ENCODE results near the gene SORL1. TPM values are rescaled to one million over a fixed set of nuclear protein-coding genes. Genes with fewer than 3 reads are reported as not detected.

SORL1 gene
- total and polyA plus RNA-seq, 2 of the 13 experiments (the other 11 are each of a cell fraction or from before 2014, with no cell fraction given) = 21.3 to 148 TPM

GRCh38 chr11:121626980-121627379, 174.9 kb downstream of the SORL1 start:
- CTCF ChIA-PET (ENCODE audit: low intra/inter-chr PET ratio, low total read pairs) = no interaction called here
- POLR2A ChIA-PET = no interaction called here
- H3K4me2 ChIP-seq (ENCODE audit: low read depth, low read length) = no peak overlapping the region
- intact Hi-C loops (cut with micrococcal nuclease; ENCODE audit: unreplicated experiment) = no loop called here
- no peak overlapping the region for H3K27ac ChIP-seq (ENCODE audit: extremely low read length, insufficient read depth, low read length)
- no peak overlapping the region for H3K4me3 ChIP-seq (replicated peaks in 1 of 3; ENCODE audit: insufficient read depth in 1 of 3, low read depth in 2 of 3, low read length in 3 of 3)
- no peaks in the 10 kb centered on the region for H3K9me3 ChIP-seq (ENCODE audit: low read length)
- H3K79me2 ChIP-seq (ENCODE audit: insufficient read depth, low read length) = no peaks in the 10 kb centered on the region
- in situ Hi-C loops (cut with HindIII; ENCODE audit: extremely low pct_ligation_motif_present, low pct_unique_long_range_greater_than_20kb) = no loop called here
- no peak for ATAC-seq
- no peak overlapping the region for H3K9ac ChIP-seq (ENCODE audit: insufficient read depth, low read depth, low read length)
- DNase-seq (ENCODE audit: low spot score) = no peak
- peaks cover 32 to 80% of the 10 kb centered on the region in 2 experiments for H3K36me3 ChIP-seq (replicated peaks in 1 of 2; ENCODE audit: control insufficient read depth in 1 of 2, insufficient read depth in 2 of 2, low read length in 2 of 2)
- no peak overlapping the region for H2AFZ ChIP-seq (ENCODE audit: low read length)
- no peak for FAIRE-seq
- TF ChIP-seq ZNF18 (CRISPR knock-in tag; IDR thresholded peaks at IDR 0.05; ENCODE audit: insufficient replicate concordance) (no peak), FUBP1 (CRISPR knock-in tag; IDR thresholded peaks at IDR 0.05; ENCODE audit: borderline replicate concordance) (no peak), CREBL2 (CRISPR knock-in tag; IDR thresholded peaks at IDR 0.05; ENCODE audit: borderline replicate concordance) (no peak)
- no peaks in the 10 kb centered on the region for H3K4me1 ChIP-seq (ENCODE audit: insufficient read depth, low read length)
- BruUV-seq (replicated peaks) = no TSS peak
- 0 out of 2 replicates have a peak, but pooled peaks cover 2% of the 10 kb centered on the region for H4K20me1 ChIP-seq (ENCODE audit: insufficient read depth, low read length)
- H3K27me3 ChIP-seq (ENCODE audit: control insufficient read depth in 1 of 2, insufficient read depth in 2 of 2, low read length in 2 of 2) = no peaks in the 10 kb centered on the region
- WGBS (ENCODE audit: low lambda C conversion rate) = 71% methylated on average over 2 of the region's 2 CpGs

- Histone ChIP-seq H3K4me2 (ENCODE audit: low read depth, low read length) (no peak overlapping the region), H2AFZ (ENCODE audit: low read length) (no peak overlapping the region), H4K20me1 (ENCODE audit: insufficient read depth, low read length) (0 out of 2 replicates have a peak, but pooled peaks cover 2% of the 10 kb centered on the region), H3K9me3 (ENCODE audit: low read length) (no peaks in the 10 kb centered on the region), H3K27me3 (ENCODE audit: control insufficient read depth in 1 of 2, insufficient read depth in 2 of 2, low read length in 2 of 2) (no peaks in the 10 kb centered on the region), H3K27ac (ENCODE audit: extremely low read length, insufficient read depth, low read length) (no peak overlapping the region), H3K9ac (ENCODE audit: insufficient read depth, low read depth, low read length) (no peak overlapping the region), H3K36me3 (replicated peaks in 1 of 2; ENCODE audit: control insufficient read depth in 1 of 2, insufficient read depth in 2 of 2, low read length in 2 of 2) (peaks cover 29 to 56% of the 10 kb centered on the region in 2 experiments), H3K4me3 (replicated peaks in 1 of 3; ENCODE audit: insufficient read depth in 1 of 3, low read depth in 2 of 3, low read length in 3 of 3) (no peak overlapping the region), H3K79me2 (ENCODE audit: insufficient read depth, low read length) (no peaks in the 10 kb centered on the region), H3K4me1 (ENCODE audit: insufficient read depth, low read length) (no peaks in the 10 kb centered on the region)
- in situ Hi-C loops (cut with HindIII; ENCODE audit: extremely low pct_ligation_motif_present, low pct_unique_long_range_greater_than_20kb) (no loop called here), intact Hi-C loops (cut with micrococcal nuclease; ENCODE audit: unreplicated experiment) (no loop called here)
- ChIA-PET POLR2A (no interaction called here), CTCF (ENCODE audit: low intra/inter-chr PET ratio, low total read pairs) (no interaction called here)
- FAIRE-seq (no peak), ATAC-seq (no peak), DNase-seq (ENCODE audit: low spot score) (no peak)
- WGBS (ENCODE audit: low lambda C conversion rate) = 93% methylated on average over 1 of the region's 1 CpG
- no TSS peak for BruUV-seq (replicated peaks)
- TF ChIP-seq ZNF558 (CRISPR knock-in tag; IDR thresholded peaks at IDR 0.05; ENCODE audit: borderline replicate concordance) (no peak), DBP (CRISPR knock-in tag; IDR thresholded peaks at IDR 0.05; ENCODE audit: not compliant biosample characterization) (no peak), THYN1 (CRISPR knock-in tag; IDR thresholded peaks at IDR 0.05; ENCODE audit: borderline replicate concordance, low read depth) (no peak), ZSCAN29 (CRISPR knock-in tag; conservative IDR thresholded peaks at IDR 0.05) (no peak), TAF1 (CRISPR knock-in tag; IDR thresholded peaks at IDR 0.05) (no peak), NFKBIZ (CRISPR knock-in tag; IDR thresholded peaks at IDR 0.05) (no peak), ERF (CRISPR knock-in tag; IDR thresholded peaks at IDR 0.05) (no peak), CSRNP1 (CRISPR knock-in tag; IDR thresholded peaks at IDR 0.05) (no peak), ZNF256 (CRISPR knock-in tag; conservative IDR thresholded peaks at IDR 0.05) (no peak)
Measured at GRCh38 chr11:121630041-121630440, 177.9 kb downstream of the SORL1 start.

Data from HepG2 (cell line).